GM18909 (cell line): ENCODE results near the gene FANK1.
A peak's percentile ranks its signal among the peaks of the same experiment; 100 is the strongest.

Experiments used
- ATAC-seq: cut with Tn5 transposase; IDR thresholded peaks from one replicate; pipeline ENCODE4 v1.9.1; 2021; ENCODE audit warnings: mild to moderate bottlenecking; ENCODE audit not compliant: unreplicated experiment, poor library complexity

Gene FANK1, protein sequence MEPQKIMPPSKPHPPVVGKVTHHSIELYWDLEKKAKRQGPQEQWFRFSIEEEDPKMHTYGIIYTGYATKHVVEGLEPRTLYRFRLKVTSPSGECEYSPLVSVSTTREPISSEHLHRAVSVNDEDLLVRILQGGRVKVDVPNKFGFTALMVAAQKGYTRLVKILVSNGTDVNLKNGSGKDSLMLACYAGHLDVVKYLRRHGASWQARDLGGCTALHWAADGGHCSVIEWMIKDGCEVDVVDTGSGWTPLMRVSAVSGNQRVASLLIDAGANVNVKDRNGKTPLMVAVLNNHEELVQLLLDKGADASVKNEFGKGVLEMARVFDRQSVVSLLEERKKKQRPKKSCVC

DNA sequence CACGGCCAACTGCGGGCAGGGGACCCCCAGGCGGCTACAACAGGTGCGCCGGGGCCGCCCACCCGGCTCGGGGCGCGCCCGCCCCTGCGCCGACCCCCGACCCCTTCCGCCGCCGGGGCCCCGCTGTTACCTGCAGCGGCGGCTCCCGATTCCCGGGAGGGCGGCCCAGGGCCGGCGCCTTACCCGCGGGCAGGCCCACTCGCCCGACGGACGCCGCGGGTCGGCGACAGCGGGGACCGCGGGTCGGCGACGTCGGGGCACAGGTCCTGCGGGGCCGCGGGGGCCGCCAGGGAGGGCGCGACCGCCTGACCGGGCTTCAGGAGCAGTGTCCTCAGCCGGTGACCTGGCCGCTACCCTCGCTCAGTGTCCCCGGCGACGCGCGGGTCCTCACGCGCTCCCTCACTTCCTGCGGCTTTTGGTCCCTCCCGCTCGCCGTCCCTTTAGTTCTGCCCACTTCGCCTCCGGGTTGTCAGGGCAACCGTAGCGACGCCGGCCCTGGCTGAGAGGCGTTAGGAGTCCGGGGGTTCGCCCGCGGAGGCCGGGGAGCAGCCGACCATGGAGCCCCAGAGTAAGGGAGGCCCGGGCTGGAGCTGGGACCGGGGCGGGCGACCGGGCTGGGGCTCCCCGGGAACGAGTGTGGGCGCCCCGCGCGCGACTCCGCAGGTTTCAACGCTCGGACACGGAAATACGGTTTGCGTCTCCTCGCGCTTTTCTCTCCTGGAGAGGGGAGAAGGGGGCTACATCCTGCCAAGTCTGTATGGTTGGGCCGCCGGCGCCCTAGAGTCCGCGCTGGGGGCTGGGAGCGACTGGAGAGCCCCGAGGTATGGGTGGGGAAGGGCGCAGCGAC, at the start of gene FANK1:
FANK1 (plus strand) TSS at position 477 of the 847 bp plus-strand sequence; CDS start at position 556, 79 bp downstream.
- peak; percentile 83 for ATAC-seq

DNA sequence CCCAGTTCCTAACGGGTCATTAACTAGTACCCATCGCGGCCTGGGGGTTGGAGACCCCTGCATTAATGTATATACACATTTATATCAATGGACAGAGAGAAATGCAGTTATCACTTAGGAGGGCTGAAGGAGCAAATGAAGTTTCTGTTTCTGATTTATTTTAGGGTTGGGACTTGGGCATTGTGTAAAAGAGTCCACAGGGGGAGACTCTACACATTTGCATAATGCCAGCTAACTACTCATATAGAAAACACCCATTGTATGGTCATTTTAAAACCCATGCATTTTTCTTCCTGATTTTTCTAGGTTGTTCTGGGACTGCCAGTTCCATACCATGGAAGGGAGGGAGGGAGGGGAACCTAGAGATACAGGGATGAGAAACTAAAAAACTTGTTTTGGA, 49.5 kb upstream of the FANK1 start:
- ATAC-seq: peak; percentile 60

DNA sequence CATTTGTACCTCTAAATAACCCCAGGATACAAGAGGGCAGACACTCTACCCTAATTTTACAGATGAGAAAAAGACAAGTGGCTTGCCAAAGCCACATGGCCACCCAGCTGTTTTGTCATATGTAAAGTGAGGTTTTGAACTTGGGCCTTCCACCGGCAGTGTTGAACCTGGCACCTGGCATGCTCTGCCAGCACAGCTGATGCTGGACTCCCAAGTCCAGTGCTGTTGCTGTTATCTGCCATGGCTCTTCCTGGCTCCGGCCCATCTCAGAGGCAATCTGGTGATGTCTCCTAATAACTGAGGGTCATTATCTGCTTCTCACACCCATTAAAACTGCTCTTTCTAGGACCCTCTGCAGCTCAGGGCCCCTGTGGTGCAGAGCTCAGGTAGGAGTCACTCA, 48.0 kb upstream of the FANK1 start:
- ATAC-seq: no peak

DNA sequence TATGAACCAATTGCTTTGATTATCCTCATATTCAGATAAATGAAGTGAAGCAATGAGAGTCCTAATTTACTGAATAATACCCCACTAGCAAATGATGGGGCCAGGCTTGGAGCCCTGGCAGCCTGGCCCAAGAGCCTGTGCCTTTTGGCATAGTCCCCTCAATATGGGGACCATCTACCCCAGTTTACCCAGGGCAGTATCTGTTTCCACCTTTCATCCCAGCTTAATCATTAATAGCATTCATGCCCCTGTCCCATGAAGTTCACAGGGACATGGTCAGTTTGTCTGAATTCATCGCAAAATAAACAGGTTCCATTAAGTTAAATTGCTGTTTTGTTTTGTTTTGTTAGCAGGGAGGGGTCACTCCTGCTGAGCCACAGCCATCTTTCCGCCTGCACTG, 47.5 kb upstream of the FANK1 start:
- ATAC-seq: no peak

DNA sequence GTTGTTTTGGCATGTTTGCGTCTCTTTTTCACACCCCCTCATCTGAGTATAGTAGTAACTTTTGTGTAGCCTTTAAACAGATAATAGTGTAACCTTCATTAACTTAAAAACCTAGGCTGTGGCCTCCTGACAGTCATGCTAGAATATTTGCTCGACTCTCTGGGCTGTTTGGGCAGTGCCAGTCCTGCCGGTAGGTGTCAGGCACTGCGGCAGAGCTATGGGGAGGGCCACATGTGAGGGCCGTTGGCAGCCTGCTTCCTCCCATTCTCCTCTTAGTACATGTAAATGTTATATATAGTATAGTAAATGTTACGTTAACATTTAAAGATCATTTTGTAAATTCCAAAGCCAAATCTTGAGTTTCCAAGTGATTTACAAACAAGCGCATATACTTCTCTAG, 46.9 kb upstream of the FANK1 start:
- ATAC-seq: no peak

DNA sequence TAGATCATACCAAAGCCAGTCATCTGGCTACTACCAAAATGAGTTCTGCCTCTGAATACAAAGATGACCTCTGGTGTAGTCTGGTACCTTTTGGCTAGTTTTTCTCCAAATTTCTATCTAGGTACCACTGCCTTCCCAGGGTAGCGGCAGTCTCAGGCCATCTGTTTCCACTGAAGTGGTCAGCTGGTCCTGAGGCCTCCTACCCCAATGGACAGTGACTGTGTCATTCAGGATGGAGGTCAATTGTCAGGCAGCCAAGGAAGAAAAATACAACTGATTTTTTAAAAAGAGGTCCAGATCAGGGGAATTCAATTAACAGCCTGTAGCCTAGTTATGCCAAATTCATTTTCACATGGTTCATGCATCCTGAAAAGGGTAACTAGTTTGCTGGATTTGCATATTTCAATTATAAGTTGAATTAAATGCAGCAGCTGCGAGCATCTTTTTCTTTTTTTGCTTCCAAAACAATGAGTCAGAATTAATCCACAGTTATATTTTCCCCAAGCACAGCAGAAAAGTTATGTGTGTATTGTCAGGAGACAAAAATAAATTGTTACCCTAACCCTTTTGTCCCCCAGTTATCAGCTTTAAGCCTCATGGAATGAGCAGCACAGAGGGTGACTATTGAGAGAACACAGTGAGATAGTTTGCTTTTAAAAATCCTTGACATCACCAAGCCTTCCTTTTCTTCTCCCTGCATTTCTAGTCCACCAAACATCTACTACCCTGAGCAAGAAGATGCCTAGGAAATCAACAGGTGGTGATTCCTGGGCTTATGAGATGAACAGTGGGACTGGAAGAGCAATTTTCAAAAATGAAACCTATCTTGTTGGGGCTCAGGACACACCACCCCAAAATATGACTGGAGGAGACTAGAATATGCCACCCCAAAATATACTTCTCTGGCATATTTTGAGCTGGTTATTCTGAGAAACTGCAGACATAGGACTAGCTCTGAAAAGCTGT, 45.3 kb upstream of the FANK1 start:
- no peak for ATAC-seq

DNA sequence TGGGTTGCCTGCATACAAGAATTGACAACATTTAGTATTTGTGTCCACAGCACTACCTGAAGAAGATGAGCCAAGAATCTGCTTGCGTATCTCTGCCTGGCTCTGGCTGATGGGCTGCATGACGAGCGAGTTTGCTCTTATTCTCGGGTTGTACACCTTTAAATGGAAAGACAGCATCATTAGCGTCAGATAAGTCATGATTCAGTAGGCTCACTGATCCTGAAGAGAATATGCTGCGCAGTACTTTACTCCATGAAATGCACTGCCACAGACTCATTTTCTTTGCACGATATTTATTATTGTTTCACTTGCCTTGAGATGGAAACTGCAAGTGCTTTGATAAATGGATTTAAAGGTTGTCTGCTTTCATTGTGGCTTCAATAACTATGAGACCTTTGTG, 43.9 kb upstream of the FANK1 start:
- no peak for ATAC-seq

DNA sequence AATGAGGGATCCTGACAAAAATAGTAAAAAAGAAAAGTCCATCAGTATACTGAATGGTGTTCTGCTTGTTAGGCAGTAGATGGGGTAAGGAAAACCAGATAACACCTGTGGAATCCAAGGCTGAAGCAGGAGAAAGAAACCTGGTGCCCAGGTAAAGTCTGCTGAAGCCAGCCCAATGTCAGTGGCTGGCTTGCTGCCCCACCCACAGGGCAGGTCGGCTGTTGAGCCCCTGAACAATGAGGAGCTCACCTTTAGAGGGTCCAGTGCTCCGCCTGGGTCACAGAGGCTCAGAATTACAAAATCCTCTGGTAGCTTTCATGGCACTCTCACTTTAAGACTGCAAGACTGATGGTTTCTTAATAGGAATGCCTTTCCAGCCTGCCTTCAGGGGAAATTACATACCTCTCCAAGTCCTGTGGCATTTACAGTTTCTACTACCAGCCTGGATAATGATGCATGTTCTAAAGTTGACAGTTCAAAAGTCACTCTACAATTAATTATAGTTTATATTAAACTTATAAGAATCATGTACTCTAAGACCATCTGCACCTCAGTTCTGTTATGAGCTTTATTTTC, 39.1 kb upstream of the FANK1 start:
- ATAC-seq: no peak

DNA sequence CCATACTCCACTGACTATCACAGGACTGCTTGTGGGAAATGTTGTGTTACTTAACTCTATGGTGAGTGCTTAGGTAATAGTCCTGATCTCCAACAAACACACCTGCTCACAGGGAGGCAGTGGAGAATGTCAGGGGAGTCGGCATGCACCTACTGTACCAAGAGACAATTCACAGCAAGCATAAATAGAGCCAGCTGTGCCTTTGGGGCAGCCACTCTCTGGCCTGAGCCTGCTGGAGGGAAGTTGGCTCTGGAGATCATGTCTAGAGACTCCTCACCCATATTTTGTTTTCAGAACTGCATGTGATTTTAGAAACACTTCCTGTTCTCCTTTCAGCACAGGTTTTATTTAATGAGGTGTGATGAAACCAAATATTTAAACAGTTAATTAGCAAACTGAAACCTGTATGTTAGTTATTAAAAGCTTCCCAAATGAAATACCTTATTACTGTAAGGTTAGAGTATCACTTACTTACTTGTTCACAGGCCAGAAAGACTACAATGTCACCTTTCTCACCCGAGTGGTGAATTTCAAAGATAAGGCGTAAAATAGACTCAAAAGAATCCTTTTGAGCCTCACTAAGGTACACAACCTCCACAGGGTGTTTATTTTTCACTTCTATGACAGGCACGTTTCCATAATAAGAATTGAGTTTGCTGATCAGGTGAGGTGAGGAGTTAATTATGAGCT, 37.1 kb upstream of the FANK1 start:
- no peak for ATAC-seq

DNA sequence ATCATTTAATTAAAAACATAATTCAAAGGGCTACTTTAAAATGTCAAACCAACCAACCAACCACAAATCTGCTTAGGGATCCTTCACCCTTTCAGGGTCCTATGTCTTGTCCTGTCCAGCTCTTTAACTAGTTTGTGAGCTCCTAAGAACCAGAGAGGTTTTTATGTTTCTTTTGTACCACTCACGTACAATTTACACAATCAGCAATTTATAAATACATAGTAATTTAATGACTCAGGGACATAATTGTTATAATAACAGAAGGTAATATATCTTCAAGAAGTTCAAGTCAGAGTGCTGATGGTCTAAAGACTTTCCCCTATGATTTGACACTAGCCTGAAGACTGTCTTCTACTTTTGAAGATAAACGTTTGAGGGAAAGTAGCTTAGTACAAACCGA, 31.2 kb upstream of the FANK1 start:
- no peak for ATAC-seq

DNA sequence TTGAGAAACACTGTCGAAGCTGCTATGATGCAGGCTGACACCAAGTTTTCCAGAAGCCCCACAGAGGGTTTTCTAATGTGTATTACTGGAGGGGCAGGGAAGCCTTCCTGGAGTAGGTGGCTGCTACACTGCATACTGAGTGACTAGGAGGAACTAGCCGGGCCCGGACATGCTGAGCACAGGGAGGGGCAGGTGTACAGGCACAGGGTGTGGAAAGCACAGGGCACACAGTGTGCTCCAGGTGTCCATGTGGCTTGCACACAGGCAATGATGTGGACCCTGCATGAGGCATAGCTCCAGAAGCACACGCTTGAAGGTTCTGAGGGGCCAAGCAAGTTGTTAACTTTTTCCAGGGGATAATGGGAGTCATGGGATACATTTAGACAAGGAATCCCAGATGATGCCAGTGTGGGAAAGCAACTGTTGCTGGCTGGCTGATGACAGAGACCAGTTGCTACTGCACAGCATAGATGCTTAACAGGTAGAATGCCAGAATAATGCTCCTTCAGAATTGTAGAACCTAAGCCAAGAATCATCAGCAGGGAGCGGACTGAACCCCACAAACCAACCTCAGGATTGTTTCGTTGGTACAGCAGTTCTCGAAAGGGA, 29.8 kb upstream of the FANK1 start:
- no peak for ATAC-seq

DNA sequence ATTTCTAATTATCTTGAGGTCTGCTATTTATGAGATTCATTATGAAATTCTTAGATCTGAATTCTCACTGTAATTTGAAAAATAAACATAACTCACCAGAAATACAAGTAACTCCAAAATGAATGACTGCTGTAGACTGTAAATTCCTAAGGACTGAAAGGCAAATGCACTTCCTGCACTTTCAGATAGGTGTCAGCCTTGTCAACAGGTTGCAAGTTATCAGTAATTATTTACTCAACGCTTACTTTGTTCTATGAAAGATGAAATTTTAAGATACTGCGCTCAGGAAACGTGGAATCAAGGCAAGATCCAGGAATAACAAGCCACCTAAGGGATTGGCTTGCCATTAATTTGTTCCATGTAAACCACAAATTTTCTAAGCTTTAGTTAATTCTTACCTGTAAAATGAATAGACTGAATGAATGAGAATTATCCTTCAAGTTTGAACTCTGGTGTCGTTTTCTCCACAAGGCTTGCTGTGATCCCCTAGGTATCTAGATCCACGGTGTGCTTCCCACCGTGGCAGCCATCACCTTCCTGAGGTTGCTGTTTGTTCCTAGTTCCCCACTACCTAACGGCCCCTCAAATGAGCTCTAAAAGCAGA, 27.9 kb upstream of the FANK1 start:
- peak; percentile 67 for ATAC-seq

DNA sequence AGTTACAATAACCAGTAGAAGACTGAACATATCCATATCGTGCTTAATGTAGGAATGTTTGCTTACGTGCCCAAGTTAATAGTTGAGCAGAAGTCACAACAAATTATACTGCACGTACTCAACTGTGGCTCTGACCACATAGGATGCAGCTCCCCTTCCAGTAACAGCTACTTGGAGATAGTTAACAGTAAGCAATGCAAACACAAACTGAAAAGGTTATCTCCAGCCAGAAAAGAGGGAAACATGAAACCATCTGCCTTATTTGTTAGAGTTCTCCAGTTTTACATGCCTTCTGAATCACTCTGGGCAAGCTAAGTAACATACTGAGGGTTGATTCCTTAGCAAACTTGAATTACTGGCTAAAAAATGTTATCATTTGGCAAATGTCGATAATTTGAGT, 25.0 kb upstream of the FANK1 start:
- ATAC-seq: no peak

DNA sequence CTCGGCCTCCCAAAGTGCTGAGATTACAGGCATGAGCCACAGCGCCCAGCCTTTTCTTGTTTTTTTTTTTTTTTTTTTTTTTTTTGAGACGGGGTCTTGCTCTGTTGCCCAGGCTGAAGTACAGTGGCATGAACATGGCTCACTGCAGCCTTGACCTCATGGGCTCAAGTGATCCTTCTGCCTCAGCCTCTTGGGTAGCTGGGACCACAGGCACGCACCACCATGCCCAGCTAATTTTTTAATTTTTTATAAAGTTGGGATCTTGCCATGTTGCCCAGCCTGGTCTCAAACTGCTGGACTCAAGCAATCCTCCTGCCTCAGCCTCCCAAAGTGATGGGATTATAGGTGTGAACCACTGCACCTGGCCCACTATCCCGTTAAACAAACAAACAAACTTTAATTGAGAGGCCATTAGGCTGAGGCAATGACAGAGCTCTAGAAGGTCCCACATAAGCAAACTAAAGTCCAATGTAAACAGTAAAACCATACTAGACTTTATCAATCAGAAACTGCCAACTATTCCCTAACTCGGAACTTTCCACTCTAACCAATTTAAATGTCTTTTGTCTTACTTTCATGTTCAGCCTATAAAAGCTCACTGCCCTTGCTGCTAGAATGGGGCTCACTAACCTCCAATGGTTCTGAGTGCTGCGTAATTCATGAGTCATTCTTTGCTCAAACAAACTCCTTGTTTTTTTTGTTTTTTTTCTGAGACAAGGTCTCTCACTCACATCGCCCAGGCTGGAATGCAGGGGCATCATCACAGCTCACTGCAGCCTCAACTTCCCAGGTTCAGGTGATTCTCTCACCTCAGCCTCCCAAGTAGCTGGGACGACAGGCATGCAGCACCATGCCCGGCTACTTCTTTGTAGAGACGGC, 17.2 kb upstream of the FANK1 start:
- ATAC-seq: no peak

DNA sequence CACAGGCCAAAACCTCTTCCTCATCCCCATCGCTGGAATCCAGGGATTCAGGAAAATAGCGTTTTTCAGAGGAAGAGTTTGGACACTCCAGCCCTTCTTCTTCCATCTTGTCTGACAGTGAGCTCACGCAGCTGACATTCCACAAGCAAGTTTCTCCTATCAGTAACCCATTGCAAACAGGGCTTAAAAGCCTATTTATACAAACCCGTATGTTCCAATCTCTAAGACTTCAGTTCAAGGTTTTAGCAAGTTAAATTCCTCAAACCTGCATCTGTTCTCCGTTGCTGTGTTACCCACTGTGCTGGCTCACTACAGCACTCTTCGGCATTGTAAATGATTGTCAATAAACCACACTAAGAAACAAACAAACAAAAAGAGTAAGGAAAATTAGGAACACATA, 15.6 kb upstream of the FANK1 start:
- no peak for ATAC-seq

DNA sequence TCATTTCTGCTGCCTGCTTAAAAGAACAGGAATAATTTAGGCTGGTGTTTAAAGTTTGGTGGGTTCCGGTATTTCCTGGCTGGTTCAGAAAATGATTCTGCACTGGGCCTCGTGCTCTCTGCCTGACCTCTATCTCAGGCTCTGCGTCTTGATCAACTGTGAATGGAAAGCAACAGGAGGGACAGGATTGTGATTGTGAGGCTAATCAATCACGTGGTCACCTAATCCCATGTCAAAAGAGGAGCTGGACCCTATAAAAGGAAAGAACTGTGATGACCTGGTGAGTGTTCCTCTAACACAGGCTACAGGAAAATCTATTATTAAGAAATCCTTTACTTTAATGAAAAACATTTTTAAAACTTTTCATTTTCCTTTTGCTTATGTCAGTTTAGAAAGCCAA, 15.2 kb upstream of the FANK1 start, which contains the start of gene DHX32:
DHX32 (minus strand) TSS at position 101 of the 400 bp plus-strand sequence. CDS start 468 bp downstream, outside the sequence.
- ATAC-seq: no peak

DNA sequence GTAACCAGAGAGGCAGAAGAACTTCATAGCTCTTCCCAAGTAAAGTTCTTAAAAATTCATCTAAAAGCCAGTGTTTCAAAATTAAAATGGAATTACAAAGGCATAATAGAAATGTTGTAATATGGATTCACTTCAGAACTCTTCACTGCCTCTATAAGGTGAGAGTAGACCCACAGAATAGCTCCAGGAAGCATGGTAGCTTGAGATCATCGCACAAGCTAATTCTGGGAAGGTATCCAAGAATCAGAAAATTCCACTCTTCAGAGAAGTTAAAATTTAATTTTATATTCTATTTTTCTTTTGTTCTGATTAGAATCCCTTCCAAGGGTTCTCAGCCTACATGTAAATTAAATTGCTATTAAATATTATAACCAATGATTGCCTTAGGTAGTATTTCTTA, 13.8 kb upstream of the FANK1 start:
- ATAC-seq: no peak

DNA sequence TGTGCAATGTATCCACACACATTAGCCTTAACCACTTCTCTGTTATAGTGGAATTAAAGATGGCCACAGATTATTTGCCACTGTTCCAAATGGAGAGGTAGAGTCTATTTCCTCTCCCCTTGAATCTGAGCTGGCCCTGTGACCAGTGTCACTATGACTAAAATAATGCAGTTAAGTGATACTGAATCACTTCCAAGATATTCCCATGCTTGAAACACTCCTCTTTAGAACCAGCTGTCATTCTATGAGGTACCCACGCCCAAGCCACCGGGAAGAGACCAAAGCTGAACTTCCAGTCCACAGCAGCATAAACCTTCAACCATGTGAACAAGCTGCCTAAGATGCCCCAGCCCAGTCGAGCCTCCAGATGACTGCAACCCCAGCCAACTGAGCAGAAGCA, 13.2 kb upstream of the FANK1 start:
- ATAC-seq: no peak
